BE2C (cell line): Measurements from ENCODE around the gene TRAF4. TPM values are rescaled to one million over a fixed set of nuclear protein-coding genes. Genes with fewer than 3 reads are reported as not detected.

ENCODE experiments used
- DNase-seq: peaks from one replicate; pipeline ENCODE4 v3.0.0-alpha.2; 2020
- H3K27me3 ChIP-seq: fragments of 250-450 bp; sonication (Bioruptor Pico); 2 replicates; pipeline ENCODE4 v1.5.1; 2020; ENCODE audit warnings: mild to moderate bottlenecking
- H3K36me3 ChIP-seq: fragments of 250-450 bp; sonication (Bioruptor Pico); 2 replicates; pipeline ENCODE4 v1.5.1; 2020; ENCODE audit warnings: mild to moderate bottlenecking
- H3K4me1 ChIP-seq: fragments of 250-450 bp; sonication (Bioruptor Pico); 2 replicates; pipeline ENCODE4 v1.5.1; 2020
- H3K4me3 ChIP-seq: 2 replicates; pipeline ENCODE4 v1.5.1; 2011; ENCODE audit warnings: low read depth, low read length
- H3K9me3 ChIP-seq: fragments of 250-450 bp; sonication (Bioruptor Pico); 2 replicates; pipeline ENCODE4 v1.5.1; 2020
- CTCF ChIP-seq: IDR thresholded peaks from 2 replicates; pipeline ENCODE4 v1.5.1; 2012; ENCODE audit warnings: mild to moderate bottlenecking, low read depth, low read length
- polyA plus RNA-seq: library from polyadenylated mRNA; unstranded; fragments of >200 nt; gene quantifications from one replicate; pipeline ENCODE4 v1.2.1, GENCODE V29; 2012; ENCODE audit warnings: low read depth, missing spikeins; ENCODE audit not compliant: insufficient read length, insufficient read depth

Gene TRAF4
- 209 TPM for polyA plus RNA-seq

GRCh38 chr17:28743243-28744103 is at the start of gene TRAF4:
TSS of gene TRAF4 (plus strand) at chr17:28744011. CDS start at chr17:28744113, 102 bp downstream.
- H3K4me3 ChIP-seq = peak within 1 kb of the TSS; percentile 84
- no peaks in the 10 kb centered on the region for H3K9me3 ChIP-seq
- H3K36me3 ChIP-seq = peaks cover 12% of the 10 kb centered on the region
- no peaks in the 10 kb centered on the region for H3K27me3 ChIP-seq
- peak; percentile 80 for DNase-seq
- no peak for TF ChIP-seq CTCF
- peaks cover 12% of the 10 kb centered on the region for H3K4me1 ChIP-seq

GRCh38 chr17:28698253-28698941 is 45.4 kb upstream of the TRAF4 start:
- no peaks in the 10 kb centered on the region for H3K27me3 ChIP-seq
- DNase-seq = no peak
- H3K4me1 ChIP-seq = no peaks in the 10 kb centered on the region
- H3K4me3 ChIP-seq = no peak overlapping the region
- no peaks in the 10 kb centered on the region for H3K9me3 ChIP-seq
- no peak for TF ChIP-seq CTCF
- H3K36me3 ChIP-seq = peaks cover 49% of the 10 kb centered on the region

GRCh38 chr17:28700278-28700677 is 43.5 kb upstream of the TRAF4 start:
- Histone ChIP-seq H3K4me1 (no peaks in the 10 kb centered on the region), H3K27me3 (no peaks in the 10 kb centered on the region), H3K36me3 (peaks cover 41% of the 10 kb centered on the region), H3K4me3 (no peak overlapping the region), H3K9me3 (no peaks in the 10 kb centered on the region)
- DNase-seq = no peak
- no peak for TF ChIP-seq CTCF

- Histone ChIP-seq H3K27me3 (no peaks in the 10 kb centered on the region), H3K36me3 (peaks cover 38% of the 10 kb centered on the region), H3K4me1 (no peaks in the 10 kb centered on the region), H3K4me3 (no peak overlapping the region), H3K9me3 (no peaks in the 10 kb centered on the region)
- TF ChIP-seq CTCF = no peak
- no peak for DNase-seq
Observed at GRCh38 chr17:28700830-28701492, 42.9 kb upstream of the TRAF4 start.

GRCh38 chr17:28702026-28702751 is 41.6 kb upstream of the TRAF4 start:
- H3K4me1 ChIP-seq = no peaks in the 10 kb centered on the region
- peaks cover 32% of the 10 kb centered on the region for H3K36me3 ChIP-seq
- H3K27me3 ChIP-seq = no peaks in the 10 kb centered on the region
- H3K9me3 ChIP-seq = no peaks in the 10 kb centered on the region
- no peak overlapping the region for H3K4me3 ChIP-seq
- DNase-seq = no peak
- TF ChIP-seq CTCF = no peak
